Activated naive CD4-positive, alpha-beta T cell treated with anti-CD3 and anti-CD28 coated beads, Interleukin-2, amount 50 U/mL, for 72 hours (primary cell): ENCODE data around the gene CCDC59. TPM values are rescaled to one million over a fixed set of nuclear protein-coding genes. Genes with fewer than 3 reads are reported as not detected.
"Not testable (repeated sequence)": the region's sequence is repeated elsewhere in the genome, so short reads cannot be mapped to it uniquely, and the experiment has no call there.

Source experiments
- ATAC-seq, 2 donors: fragments of 150-1000 bp; cut with Tn5 transposase; 2 replicates each; pipeline ENCODE4 v1.10.0; 2021; ENCODE audit warnings: mild to moderate bottlenecking in 2 of 2, moderate library complexity in 2 of 2
- DNase-seq, 2 donors: peaks; one replicate each; pipeline ENCODE4 v3.0.0; 2021 to 2022; ENCODE audit warnings: low spot score in 2 of 2
- H3K27ac Mint-ChIP-seq, 2 donors: one replicate each; pipeline ENCODE4 v1.8.0; 2022; ENCODE audit warnings: mild to moderate bottlenecking in 2 of 2, mixed read lengths in 2 of 2
- H3K36me3 Mint-ChIP-seq, 2 donors: one replicate each; pipeline ENCODE4 v1.8.0; 2022; ENCODE audit warnings: mixed read lengths in 2 of 2
- H3K9me3 Mint-ChIP-seq, 2 donors: one replicate each; pipeline ENCODE4 v1.8.0; 2022; ENCODE audit warnings: mixed read lengths in 2 of 2
- total RNA-seq, 2 donors: library from RNA; stranded (reverse); gene quantifications; one replicate each; pipeline ENCODE4 v1.2.3, GENCODE V29; 2022

The CCDC59 gene, protein sequence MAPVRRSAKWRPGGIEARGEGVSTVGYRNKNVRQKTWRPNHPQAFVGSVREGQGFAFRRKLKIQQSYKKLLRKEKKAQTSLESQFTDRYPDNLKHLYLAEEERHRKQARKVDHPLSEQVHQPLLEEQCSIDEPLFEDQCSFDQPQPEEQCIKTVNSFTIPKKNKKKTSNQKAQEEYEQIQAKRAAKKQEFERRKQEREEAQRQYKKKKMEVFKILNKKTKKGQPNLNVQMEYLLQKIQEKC
- total RNA-seq = 10 to 100 TPM; 69.7 to 96.0 TPM

DNA sequence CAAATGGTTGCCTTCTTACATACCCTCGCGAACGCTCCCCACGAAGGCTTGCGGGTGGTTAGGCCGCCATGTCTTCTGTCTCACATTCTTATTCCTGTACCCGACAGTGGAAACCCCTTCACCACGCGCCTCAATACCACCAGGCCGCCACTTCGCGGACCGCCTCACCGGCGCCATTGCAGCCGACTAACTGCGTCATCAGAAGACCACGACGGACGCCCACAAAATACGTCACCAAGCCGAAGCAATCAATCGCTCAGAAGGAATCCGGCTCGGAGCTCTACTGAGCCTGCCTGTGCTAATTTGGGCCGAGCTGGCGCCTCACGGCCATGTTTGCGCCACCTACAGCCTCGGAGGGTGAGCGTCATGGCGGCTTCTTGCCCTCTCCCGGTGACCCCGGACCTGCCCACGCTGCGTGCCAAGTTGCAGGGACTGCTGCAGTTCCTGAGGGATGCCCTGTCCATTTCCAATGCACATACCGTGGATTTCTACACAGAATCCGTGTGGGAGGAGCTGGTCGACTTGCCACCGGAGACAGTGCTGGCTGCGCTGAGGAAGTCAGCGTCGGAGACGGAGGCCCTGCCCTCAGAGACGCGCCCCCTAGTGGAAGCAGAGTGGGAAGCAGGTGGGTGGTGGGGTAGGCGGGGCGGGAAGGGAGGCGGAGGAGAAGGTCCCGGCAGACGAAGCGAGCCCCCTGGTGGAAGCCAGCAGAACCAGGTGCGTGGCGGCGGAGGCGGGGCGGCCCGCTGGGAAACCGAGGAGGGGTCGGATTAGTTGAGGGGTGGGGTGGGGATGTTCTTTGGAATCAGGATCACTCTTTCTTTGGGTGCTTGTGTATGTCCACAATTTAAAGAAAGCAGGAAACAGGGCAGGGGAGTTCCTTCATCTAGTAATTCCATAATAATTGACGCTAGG lies at the start of gene CCDC59, which contains the start of gene METTL25:
Gene CCDC59, minus strand, starts transcription at position 188 of the 915 bp plus-strand sequence. Its CDS starts 11 bp downstream, at position 177.
Gene METTL25, plus strand, starts transcription at position 330 of the 915 bp plus-strand sequence. Its CDS starts 37 bp downstream, at position 367.
- DNase-seq (peak; percentile 96 to 97), ATAC-seq (peak; percentile 94 to 95)
- Mint-ChIP-seq H3K27ac (peak within 1 kb of the TSS; percentile 98 to 100), H3K9me3 (no peaks in the 10 kb centered on the region), H3K36me3 (peaks cover 34 to 38% of the 10 kb centered on the region in 2 donors)

DNA sequence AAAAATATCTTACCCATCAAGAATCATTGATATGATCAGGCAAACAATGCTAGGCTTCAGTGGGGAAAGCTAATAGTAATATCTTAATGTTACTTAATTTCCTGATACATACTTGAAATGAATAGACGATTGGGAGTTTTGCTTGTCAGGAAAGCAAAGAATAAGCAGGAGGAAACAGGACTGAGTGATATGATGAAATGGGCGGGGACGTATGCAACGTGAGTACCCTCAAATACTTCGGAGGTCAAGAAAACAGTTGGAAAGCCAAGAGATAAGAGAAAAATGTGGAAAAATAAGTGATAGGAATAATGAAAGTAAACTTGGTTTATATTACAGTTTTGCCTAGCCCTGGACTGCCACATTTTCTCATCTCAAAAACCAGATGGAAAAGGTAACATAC lies 49.3 kb upstream of the CCDC59 start:
- Mint-ChIP-seq H3K27ac (no peak overlapping the region), H3K9me3 (no peaks in the 10 kb centered on the region), H3K36me3 (peaks cover 0 to 10% of the 10 kb centered on the region in 2 donors)
- DNase-seq (no peak), ATAC-seq (no peak)

DNA sequence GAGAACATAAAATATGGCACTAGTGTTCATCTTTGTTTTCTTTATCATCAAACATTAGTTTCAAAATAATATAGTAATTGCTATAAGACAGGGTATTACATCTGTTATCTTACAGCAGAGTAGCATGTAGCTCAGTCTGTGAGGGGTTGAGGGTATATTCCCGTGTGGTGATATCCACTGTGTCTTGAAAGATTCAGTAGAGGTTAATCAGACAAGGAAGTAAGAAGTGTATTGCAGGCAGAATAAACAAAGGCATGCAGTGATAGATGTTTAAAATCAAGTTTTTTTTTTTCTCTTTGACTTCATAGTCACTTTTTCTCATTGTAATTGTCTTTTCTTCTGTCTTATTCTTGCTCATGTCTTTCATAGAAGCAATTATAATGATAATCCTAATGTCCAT lies 48.5 kb upstream of the CCDC59 start:
- H3K9me3 Mint-ChIP-seq = no peaks in the 10 kb centered on the region
- ATAC-seq = no peak

DNA sequence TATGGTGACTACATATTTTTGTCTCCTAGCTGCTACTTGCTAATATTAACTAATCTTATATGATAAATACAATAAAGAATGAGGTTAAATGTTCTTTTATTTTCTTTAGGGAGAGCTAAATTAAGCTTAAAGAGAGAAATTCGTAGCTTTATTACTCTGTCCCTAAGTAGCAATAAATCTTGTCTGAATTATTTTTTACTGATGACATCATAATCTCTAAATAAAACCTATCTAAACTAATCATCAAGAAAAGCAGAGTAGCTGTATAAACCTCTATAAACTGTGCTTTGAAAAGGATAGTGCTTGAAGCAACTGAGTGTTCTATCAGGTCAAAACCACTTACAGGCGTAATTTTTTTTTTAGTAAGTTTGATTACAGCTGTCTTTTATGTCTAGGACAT lies 42.6 kb upstream of the CCDC59 start:
- no peak for ATAC-seq
- Mint-ChIP-seq H3K36me3 (peaks cover 0 to 10% of the 10 kb centered on the region in 2 donors), H3K27ac (no peak overlapping the region), H3K9me3 (no peaks in the 10 kb centered on the region)
- DNase-seq = no peak

More for the DNA sequence above, 48.5 kb upstream of the CCDC59 start:
- no peak overlapping the region for H3K27ac Mint-ChIP-seq
- peaks cover 0 to 10% of the 10 kb centered on the region in 2 donors for H3K36me3 Mint-ChIP-seq
- no peak for DNase-seq

DNA sequence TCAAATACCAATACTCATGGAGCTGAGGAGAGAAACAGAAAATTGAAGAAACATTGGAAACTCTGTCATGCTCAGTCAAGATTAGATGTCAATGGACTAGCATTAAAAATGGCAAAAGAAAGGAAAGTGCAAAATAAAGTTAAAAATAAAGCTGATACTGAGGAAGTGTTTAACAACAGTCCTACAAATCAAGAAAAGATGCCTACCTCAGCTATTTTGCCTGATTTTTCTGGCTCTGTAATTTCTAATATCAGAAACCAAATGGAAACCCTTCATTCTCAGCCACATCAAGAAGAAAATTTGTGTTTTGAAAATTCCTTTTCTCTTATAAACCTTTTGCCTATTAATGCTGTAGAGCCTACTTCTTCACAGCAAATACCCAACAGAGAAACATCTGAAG lies 40.7 kb upstream of the CCDC59 start:
- Mint-ChIP-seq H3K9me3 (no peaks in the 10 kb centered on the region), H3K36me3 (peaks cover 0 to 12% of the 10 kb centered on the region in 2 donors), H3K27ac (no peak overlapping the region)
- DNase-seq (no peak), ATAC-seq (no peak)

DNA sequence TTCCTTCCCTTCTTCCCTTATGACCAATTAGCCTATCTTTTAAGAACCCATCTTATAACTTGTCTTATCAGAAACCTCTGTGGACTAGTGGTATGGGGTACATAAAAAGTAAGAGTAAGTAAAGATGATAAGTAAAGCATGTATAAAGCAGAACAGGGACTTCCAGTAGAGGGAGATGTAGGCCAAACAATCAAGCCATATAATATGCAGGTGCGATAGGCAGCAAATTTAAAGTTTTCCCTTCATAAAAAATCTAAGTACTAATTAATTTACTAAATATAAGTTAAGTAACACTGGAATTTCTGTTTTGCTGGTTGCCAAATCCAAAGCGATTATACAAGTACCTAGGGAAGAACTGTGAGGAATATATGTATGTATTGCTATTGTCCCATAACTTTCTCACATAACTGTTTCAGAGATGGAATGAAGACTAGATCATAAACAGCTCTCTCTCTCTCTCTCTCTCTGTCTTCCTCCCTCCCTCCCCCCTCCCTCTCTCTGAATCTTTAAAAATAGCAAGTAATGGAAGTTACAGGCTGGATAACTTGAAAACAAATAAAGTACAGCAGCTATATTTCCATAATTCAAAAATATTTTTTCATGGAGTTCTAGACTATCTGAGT lies 25.9 kb upstream of the CCDC59 start:
- DNase-seq (no peak), ATAC-seq (peak in 1 of 2 donors; percentile 46)
- H3K27ac Mint-ChIP-seq = no peak overlapping the region
- no peaks in the 10 kb centered on the region for H3K9me3 Mint-ChIP-seq
- H3K36me3 Mint-ChIP-seq = no peaks in the 10 kb centered on the region

DNA sequence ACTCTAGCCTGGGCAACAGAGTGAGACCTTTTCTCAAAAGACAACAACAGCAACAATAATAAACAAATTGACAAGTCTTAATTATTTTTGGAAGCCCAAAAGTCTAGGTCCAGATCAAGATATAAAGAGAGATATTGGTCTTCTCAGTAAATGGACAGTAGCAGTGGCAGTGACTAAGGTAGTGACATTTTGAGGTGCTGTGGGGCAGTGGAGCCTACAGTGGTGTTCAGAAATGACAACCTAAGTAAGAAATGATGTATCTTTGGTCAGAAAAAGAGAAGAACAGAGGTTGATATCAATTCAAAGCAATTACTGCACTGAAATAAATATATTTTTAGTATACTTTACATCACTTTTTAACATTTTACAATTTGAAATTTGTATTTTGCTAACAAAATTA lies 20.8 kb upstream of the CCDC59 start:
- Mint-ChIP-seq H3K36me3 (peaks cover 3 to 11% of the 10 kb centered on the region in 2 donors), H3K27ac (no peak overlapping the region), H3K9me3 (peaks cover 1 to 7% of the 10 kb centered on the region in 2 donors)
- DNase-seq = no peak
- ATAC-seq = no peak

DNA sequence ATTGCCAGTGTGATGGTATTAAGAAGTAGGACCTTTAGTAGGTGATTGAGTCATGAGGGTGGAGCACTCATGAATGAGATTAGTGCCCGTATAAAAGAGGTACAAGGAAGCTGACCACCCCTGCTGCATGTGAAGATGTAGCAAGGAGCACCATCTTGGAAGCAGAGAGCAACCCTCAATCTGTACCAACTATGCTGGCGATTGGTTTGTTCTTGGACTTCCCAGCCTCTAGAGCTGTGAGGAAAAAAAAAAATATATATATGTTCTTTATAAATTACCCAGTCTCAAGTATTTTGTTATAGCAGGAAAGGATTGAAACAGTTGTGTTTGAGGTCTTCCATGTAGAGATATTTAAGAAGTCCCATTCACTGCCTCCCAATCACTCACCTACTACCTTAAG lies 17.0 kb upstream of the CCDC59 start:
- ATAC-seq = no peak
- DNase-seq = no peak
- Mint-ChIP-seq H3K9me3 (peaks cover 7 to 9% of the 10 kb centered on the region in 2 donors), H3K36me3 (peaks cover 37 to 39% of the 10 kb centered on the region in 2 donors), H3K27ac (no peak overlapping the region)

DNA sequence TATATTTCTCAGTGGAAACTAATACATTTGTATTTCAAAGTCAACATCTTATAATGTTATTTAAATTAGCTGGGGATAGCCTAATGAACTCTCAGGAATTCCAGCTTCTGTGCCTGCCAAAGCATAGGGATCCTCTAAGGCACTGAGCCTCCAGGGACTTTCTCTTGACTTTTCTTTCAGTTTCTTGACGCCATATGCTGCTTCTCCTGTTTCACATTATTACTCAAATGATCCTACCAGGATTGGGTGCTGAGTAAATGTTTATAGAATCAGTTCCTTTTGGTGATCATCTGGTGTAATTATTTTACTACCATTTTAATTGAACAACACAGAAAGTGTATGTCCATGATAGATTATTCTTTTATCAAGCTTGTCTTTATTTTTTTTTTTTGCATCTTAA lies 8.0 kb upstream of the CCDC59 start:
- DNase-seq = no peak
- ATAC-seq = no peak
- H3K36me3 Mint-ChIP-seq = peaks cover 18% of the 10 kb centered on the region in 2 donors
- no peak overlapping the region for H3K27ac Mint-ChIP-seq
- H3K9me3 Mint-ChIP-seq = peaks cover 0 to 7% of the 10 kb centered on the region in 2 donors

DNA sequence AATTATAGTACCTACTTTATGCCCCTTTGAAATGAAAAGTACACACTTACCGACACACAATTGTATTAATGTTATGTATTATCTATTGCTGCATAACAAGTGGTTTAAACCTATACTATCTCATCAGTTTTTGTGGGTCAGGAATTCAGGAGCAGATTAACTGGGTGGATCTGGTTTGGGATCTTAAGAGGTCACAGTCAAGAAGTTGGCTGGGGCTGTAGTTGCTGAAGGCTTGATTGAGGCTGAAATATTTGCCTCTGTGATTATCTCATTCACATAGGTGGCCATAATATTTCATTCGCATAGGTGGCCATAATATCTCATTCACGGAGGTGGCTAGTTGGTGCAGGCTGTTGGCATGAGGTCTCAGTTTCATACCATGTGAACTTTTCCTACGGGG lies 5.8 kb upstream of the CCDC59 start:
- H3K36me3 Mint-ChIP-seq = peaks cover 11 to 13% of the 10 kb centered on the region in 2 donors
- no peak overlapping the region for H3K27ac Mint-ChIP-seq
- peaks cover 0 to 1% of the 10 kb centered on the region in 2 donors for H3K9me3 Mint-ChIP-seq
- DNase-seq = no peak
- no peak for ATAC-seq

DNA sequence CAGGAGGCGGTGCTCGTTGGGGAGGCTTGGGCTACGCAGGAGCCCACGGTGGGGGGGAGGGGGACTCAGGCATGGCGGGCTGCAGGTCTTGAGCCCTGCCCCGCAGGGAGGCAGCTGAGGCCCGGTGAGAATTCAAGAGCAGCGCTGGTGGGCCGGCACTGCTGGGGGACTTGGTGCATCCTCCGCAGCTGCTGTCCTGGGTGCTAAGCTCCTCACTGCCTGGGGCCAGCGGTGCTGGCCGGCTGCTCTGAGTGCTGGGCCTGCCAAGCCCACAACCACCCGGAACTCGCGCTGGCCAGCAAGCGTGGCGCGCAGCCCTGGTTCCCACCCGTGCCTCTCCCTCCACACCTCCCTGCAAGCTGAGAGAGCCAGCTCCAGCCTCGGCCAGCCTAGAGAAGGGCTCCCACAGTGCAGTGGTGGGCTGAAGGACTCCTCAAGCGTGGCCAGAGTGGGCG lies 3.3 kb upstream of the CCDC59 start:
- DNase-seq (no peak), ATAC-seq (no peak)
- H3K9me3 Mint-ChIP-seq = no peaks in the 10 kb centered on the region
- H3K27ac Mint-ChIP-seq = no peak overlapping the region
- H3K36me3 Mint-ChIP-seq = peaks cover 25 to 27% of the 10 kb centered on the region in 2 donors

DNA sequence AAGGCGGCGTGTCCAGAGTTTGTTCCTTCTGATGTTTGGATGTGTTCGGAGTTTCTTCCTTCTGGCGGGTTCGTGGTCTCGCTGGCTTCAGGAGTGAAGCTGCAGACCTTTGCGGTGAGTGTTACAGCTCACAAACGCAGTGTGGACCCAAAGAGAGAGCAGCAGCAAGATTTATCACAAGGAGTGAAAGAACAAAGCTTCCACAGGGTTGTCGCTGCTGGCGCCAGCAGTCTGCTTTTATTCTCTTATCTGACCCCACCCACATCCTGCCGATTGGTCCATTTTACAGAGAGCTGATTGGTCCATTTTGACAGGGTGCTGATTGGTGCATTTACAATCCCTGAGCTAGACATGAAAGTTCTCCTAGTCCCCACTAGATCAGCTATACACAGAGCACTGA lies 2.6 kb upstream of the CCDC59 start:
- not testable (repeated sequence) for H3K9me3 Mint-ChIP-seq, DNase-seq, ATAC-seq, H3K27ac Mint-ChIP-seq
- peaks cover 27 to 29% of the 10 kb centered on the region in 2 donors for H3K36me3 Mint-ChIP-seq

DNA sequence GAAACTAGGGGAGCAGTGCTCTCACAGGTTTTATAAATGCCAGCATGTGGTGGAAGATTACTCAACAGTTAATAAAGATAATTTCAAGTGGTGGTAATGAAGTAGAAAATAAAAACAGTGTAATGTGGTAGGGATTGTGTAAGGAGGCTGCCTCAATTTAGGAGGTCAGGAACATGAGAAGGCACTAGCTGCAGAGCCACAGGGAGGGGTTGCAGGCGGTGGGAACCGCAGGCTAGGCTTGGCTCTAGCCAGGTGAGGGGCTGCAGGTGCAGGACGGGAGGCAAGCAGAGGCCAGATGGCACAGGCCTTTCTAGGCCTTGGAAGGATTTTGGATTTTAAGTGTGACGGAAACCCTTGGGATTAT lies 910 bp upstream of the CCDC59 start:
- Mint-ChIP-seq H3K36me3 (peaks cover 34 to 35% of the 10 kb centered on the region in 2 donors), H3K27ac (peak overlapping the region; percentile 78 to 98), H3K9me3 (no peaks in the 10 kb centered on the region)
- no peak for ATAC-seq
- DNase-seq = peak in 1 of 2 donors; percentile 8

DNA sequence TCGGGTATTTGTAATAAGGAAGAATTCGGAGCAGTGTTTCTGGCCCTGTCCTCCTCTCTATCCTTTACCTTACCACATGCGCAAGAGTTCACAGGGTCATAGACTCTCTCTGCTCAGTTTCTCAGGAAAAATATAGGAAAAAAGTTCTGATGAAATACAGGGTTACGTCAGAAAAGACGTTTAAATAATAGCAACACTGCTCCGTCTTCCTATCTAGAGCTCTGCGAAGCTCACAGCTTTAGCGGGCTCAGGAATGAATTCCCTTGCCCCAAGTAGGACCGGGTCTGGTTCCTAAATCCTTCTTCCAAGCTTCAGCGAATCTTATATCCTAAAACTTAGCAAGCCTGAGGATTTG lies 365 bp downstream of the CCDC59 start:
- Mint-ChIP-seq H3K27ac (peak overlapping the region; percentile 98 to 100), H3K36me3 (peaks cover 34 to 38% of the 10 kb centered on the region in 2 donors), H3K9me3 (no peaks in the 10 kb centered on the region)
- ATAC-seq (no peak), DNase-seq (no peak)

DNA sequence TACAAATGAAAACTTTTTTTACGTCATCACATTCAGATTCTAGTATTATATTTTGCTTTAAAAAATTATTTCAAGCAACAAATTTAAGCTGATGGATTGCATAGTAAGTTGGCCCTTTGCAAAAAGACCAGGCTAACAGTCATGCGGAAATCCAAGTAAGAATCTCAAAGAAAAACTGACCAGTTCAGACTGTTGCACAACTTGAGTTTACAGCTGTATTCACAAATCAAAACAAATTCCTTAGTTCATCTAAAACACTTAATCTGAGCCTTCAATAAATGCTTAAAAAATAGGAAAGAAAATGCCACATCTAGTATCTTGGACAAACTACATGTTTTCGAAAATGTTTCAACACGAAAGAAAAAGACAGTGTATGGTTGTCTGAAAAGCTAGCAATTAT lies 847 bp downstream of the CCDC59 start:
- Mint-ChIP-seq H3K36me3 (peaks cover 34 to 38% of the 10 kb centered on the region in 2 donors), H3K27ac (peak overlapping the region; percentile 98 to 100), H3K9me3 (no peaks in the 10 kb centered on the region)
- no peak for DNase-seq
- ATAC-seq = no peak

DNA sequence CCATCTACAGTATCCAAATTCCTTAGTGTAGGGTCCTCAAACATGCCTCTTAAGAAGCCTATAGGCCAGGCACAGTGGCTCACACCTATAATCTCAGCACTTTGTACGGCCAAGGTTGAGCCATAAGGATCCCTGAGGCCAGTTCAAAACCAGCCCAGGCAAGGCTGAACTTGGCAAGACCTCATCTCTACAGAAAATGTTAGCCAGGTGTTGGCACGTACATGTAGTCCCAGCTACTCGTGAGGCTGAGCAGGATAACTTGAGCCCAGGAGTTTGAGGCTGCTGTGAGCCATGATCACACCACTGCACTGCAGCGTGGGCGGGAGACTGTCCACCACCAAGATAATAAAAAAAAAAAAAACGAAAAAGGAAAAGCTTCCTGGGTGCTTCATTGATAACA lies 6.8 kb downstream of the CCDC59 start:
- no peak for ATAC-seq
- Mint-ChIP-seq H3K9me3 (no peaks in the 10 kb centered on the region), H3K27ac (no peak overlapping the region), H3K36me3 (peaks cover 9 to 11% of the 10 kb centered on the region in 2 donors)
- DNase-seq = no peak

DNA sequence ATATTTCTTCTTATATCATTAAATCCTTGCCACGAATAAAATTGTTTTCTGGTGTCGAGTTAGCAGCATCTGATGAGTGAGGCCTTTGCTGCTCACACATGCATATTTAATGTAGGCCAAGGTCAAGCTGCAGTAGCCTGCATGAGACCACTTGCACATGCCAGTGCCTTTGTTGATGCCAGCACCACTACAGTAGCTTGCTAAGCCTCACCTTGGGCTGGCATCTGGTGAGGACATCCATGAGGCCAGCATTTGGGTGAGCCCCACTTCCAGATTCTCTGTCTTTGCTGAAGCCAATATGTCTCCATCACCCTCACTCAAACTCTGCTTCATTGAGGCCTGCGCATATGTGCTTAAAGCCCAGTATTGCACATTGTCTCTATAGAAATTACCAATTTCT lies 8.0 kb downstream of the CCDC59 start:
- ATAC-seq (no peak), DNase-seq (no peak)
- Mint-ChIP-seq H3K9me3 (no peaks in the 10 kb centered on the region), H3K27ac (no peak overlapping the region), H3K36me3 (peaks cover 0 to 10% of the 10 kb centered on the region in 2 donors)
